Ovary (tissue), 9 donors: ENCODE results near the gene TMX4. TPM values are rescaled to one million over a fixed set of nuclear protein-coding genes. Genes with fewer than 3 reads are reported as not detected.

ENCODE experiments used
- DNase-seq, 5 donors: peaks; one replicate each; pipeline ENCODE4 v3.0.0-alpha.2; 2019 to 2020
- H3K27ac ChIP-seq, 2 donors: fragments of 200-600 bp; one replicate each; pipeline versions ENCODE4 v1.5.1 to v1.8.0; 2019 to 2022
- H3K27me3 ChIP-seq: fragments of 200-600 bp; one replicate; pipeline ENCODE4 v1.8.0; 2022
- H3K36me3 ChIP-seq: fragments of 200-600 bp; sonication (generic); one replicate; pipeline ENCODE4 v1.5.1; 2019
- H3K4me1 ChIP-seq: one replicate; pipeline ENCODE4 v1.8.1; 2013; ENCODE audit warnings: mild to moderate bottlenecking, moderate library complexity; ENCODE audit not compliant: insufficient read depth
- H3K4me3 ChIP-seq: fragments of 200-600 bp; sonication (generic); one replicate; pipeline ENCODE4 v1.5.1; 2017
- H3K9me3 ChIP-seq, 2 donors: fragments of 200-600 bp in 1 of 2; sonication (generic) in 1 of 2; one replicate each; pipeline versions ENCODE4 v1.5.1 to v1.8.1; 2013 to 2019; ENCODE audit warnings: mild to moderate bottlenecking in 1 of 2, moderate library complexity in 1 of 2
- EP300 ChIP-seq: sonication (generic); formaldehyde crosslinking; IDR thresholded peaks from one replicate; pipeline ENCODE4 v1.6.1; 2017; ENCODE audit warnings: antibody characterized with exemption
- POLR2A ChIP-seq: fragments of 450-650 bp; IDR thresholded peaks from one replicate; pipeline ENCODE4 v1.6.1; 2017; ENCODE audit warnings: antibody characterized with exemption, mild to moderate bottlenecking, moderate library complexity
- WGBS, 3 donors: extraction: QIAGEN DNeasy Blood & Tissue Kit in 1 of 3; methylation state at CpG; one replicate each; pipeline versions ENCODE4 v1.1.5 to v1.1.7; 2013 to 2017; 5-methylcytosine and 5-hydroxymethylcytosine counted together
- intact Hi-C, 4 donors: fragments of 100-400 bp; cut with DNase I; formaldehyde crosslinking; loops; one replicate each; pipeline versions ENCODE4 v1.11.0 to v1.15.1; 2022 to 2023
- polyA plus RNA-seq, 2 donors: library from polyadenylated mRNA; stranded (reverse); fragments of 200-250 nt in 1 of 2; fragments of 350-450 nt in 1 of 2; fragmentation: Illumina TruSeq in 1 of 2; extraction: RNeasy Lipid Tissue Mini Kit (QIAGEN cat#74804) in 1 of 2; gene quantifications; one replicate each; pipeline ENCODE4 v1.2.3, GENCODE V29; 2013 to 2014
- total RNA-seq, 7 donors: library from RNA; depleted of rRNA in 2 of 7; stranded (reverse); fragments of >200 nt in 2 of 7; fragmentation: NEBNext Ultra II Directional in 3 of 7; extraction: Animal tissue kit (Norgen Biotek cat#: 25700) in 3 of 7; gene quantifications; one replicate each; pipeline versions ENCODE4 v1.1.0 to v1.2.4, GENCODE V29; 2016 to 2023
- TF ChIP-seq, protein P1 (sequence below), 3 donors: fragments of 450-650 bp in 2 of 3; fragments of 200-600 bp in 1 of 3; IDR thresholded peaks; one replicate each; pipeline versions ENCODE4 v1.5.1 to v1.8.0; 2016 to 2022; ENCODE audit warnings: antibody characterized with exemption in 3 of 3, mild to moderate bottlenecking in 1 of 3
- donor health status: DM: no; HTN: no; CAD: no; lungs with moderate emphysema.
- donor health status: DM: no; HTN: no; CAD: no.
- donor health status: Bipolar disorder and iron deficiency.
- donor health status: DM: yes; HTN: yes; CAD: no.
- donor health status: DM: no; HTN: no; CAD: no.
- donor health status: DM: yes; HTN: yes; CAD: no.

TMX4 gene
- total and polyA plus RNA-seq, 9 donors, result 26.6 to 103 (median 66.9) TPM

DNA sequence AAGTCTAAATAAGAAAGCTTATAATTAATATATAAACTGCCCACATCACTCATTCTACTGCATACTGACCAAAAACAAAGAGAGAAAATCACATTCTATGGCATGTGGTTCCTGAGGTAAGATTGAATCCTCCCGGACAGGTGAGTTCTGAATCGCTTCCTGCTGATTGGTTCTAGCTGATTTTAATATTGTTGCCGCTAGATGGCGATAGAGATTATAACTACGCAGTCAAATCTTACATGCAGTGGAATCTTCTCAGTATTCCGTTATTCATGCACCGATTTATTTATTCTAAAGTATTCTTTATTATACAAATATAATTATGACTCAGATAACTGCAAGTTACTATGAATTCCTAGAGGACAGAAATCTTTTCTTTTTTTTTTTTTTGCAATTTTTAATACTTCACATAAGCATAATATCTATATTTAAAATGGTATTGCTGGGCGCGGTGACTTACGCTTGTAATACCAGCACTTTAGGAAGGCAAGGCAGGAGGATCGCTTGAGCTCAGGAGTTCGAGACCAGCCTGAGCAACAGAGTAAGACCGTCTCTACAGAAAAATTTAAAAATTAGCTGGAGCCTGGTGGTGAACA, 24.2 kb upstream of the TMX4 start:
- Histone ChIP-seq H3K4me3 (no peak overlapping the region), H3K4me1 (no peaks in the 10 kb centered on the region), H3K27me3 (no peaks in the 10 kb centered on the region), H3K27ac (no peak overlapping the region), H3K9me3 (no peaks in the 10 kb centered on the region), H3K36me3 (no peaks in the 10 kb centered on the region)
- no peak for TF ChIP-seq EP300
- TF ChIP-seq, protein P1, sequence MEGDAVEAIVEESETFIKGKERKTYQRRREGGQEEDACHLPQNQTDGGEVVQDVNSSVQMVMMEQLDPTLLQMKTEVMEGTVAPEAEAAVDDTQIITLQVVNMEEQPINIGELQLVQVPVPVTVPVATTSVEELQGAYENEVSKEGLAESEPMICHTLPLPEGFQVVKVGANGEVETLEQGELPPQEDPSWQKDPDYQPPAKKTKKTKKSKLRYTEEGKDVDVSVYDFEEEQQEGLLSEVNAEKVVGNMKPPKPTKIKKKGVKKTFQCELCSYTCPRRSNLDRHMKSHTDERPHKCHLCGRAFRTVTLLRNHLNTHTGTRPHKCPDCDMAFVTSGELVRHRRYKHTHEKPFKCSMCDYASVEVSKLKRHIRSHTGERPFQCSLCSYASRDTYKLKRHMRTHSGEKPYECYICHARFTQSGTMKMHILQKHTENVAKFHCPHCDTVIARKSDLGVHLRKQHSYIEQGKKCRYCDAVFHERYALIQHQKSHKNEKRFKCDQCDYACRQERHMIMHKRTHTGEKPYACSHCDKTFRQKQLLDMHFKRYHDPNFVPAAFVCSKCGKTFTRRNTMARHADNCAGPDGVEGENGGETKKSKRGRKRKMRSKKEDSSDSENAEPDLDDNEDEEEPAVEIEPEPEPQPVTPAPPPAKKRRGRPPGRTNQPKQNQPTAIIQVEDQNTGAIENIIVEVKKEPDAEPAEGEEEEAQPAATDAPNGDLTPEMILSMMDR (IDR thresholded peaks at IDR 0.05), result peak; percentile 54 to 72 (median 56)
- TF ChIP-seq POLR2A, result no peak
- 29 to 33% (median 31%) methylated on average over 13 of the region's 13 CpGs for WGBS, 3 donors
- no peak for DNase-seq
- intact Hi-C loops, result loop anchor here in 3 of 4 donors (5.0 to 10.0 kb wide), 3 partner anchors 344 to 681 kb away; no protein-coding TSS in a partner anchor

DNA sequence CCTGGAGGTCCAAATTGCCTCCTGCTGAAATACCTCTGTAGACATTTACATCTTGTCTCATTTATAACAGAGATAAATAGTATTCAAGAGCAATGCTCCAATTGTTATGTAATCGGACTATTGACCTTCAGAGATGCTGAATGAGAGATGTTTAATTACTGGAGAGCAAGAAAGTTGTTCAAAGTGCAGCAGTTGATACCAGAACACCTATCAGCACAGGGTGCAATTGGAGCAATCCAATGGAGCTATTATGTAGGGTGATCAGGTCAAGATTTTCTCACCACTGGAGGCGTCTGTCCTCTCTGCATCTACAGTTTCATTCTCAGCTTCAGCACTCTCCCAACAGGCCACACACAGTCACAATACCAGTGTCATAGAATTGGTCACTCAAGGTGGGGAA, 19.5 kb upstream of the TMX4 start:
- intact Hi-C loops, result no loop called here
- 76 to 85% (median 77%) methylated on average over 2 of the region's 2 CpGs for WGBS, 3 donors

DNA sequence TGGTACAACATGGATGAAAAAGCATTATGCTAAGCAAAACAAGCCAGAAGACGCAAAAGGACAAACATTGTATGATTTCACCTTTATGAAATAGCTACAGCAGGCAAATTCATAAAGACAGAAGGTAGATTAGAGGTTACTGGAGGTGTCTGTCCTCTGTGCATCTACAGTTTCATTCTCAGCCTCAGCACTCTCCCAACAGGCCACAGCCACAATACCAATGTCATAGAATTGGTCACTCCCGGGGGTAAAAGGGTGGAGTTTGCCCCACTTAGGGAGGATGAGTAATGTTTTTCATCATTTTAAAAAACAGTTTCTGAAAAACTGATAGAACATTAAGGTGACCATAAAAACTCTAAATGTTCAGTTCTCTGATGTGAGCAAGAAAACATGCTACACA, 17.2 kb upstream of the TMX4 start:
- H3K27me3 ChIP-seq, result no peaks in the 10 kb centered on the region
- no peak for TF ChIP-seq EP300
- TF ChIP-seq, protein P1 (IDR thresholded peaks at IDR 0.05), result no peak
- TF ChIP-seq POLR2A, result no peak

More for the DNA sequence above, 19.5 kb upstream of the TMX4 start:
- Histone ChIP-seq H3K27ac (no peak overlapping the region), H3K36me3 (no peaks in the 10 kb centered on the region), H3K4me3 (no peak overlapping the region), H3K4me1 (no peaks in the 10 kb centered on the region), H3K27me3 (no peaks in the 10 kb centered on the region), H3K9me3 (no peaks in the 10 kb centered on the region)
- TF ChIP-seq POLR2A, result no peak
- TF ChIP-seq EP300, result no peak
- TF ChIP-seq, protein P1 (IDR thresholded peaks at IDR 0.05), result no peak
- DNase-seq, result no peak

DNA sequence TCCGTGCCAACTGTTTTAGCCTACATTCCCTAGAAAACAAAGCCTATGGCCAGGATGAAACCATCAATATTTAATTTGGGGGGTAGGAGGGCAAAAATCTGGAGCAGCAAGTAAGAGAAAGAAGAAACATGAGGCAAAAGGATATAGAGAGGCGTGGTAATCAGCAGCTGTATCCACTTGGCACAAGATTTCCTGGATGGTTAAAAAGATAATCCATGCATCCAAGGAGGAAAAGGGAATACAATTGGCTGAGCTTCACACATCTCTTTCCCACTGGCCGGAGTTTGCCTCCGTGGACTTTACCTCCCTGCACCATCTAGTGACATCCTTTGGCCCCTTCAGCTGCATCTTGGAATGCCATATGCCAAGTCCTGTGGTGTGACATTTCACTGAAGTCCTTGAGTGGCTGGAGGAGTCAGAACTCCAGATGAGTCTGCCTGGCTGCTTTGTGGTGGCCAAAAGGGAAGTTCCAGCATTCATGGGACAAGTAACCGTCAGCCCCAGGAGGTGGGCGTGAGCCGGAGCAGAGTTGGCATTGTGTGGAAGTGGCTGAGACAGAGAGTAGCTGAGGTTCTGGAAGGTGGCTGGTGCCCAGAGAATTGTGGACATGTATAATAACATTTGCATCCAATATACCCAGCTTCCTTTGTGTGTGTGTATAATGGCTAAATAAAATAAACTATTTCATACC, 13.7 kb upstream of the TMX4 start:
- DNase-seq, result no peak
- H3K4me1 ChIP-seq, result no peaks in the 10 kb centered on the region
- H3K4me3 ChIP-seq, result no peak overlapping the region
- no peaks in the 10 kb centered on the region for H3K9me3 ChIP-seq
- intact Hi-C loops, result no loop called here
- TF ChIP-seq, protein P1 (IDR thresholded peaks at IDR 0.05), result no peak
- TF ChIP-seq POLR2A, result no peak
- TF ChIP-seq EP300, result no peak
- no peak overlapping the region for H3K27ac ChIP-seq
- H3K27me3 ChIP-seq, result no peaks in the 10 kb centered on the region
- 87 to 93% (median 91%) methylated on average over 7 of the region's 7 CpGs for WGBS, 3 donors
- no peaks in the 10 kb centered on the region for H3K36me3 ChIP-seq

More for the DNA sequence above, 17.2 kb upstream of the TMX4 start:
- WGBS, 3 donors, result 93 to 95% (median 95%) methylated on average over 2 of the region's 2 CpGs
- intact Hi-C loops, result no loop called here
- H3K4me3 ChIP-seq, result no peak overlapping the region
- H3K27ac ChIP-seq, result no peak overlapping the region
- no peaks in the 10 kb centered on the region for H3K36me3 ChIP-seq
- DNase-seq, result no peak
- no peaks in the 10 kb centered on the region for H3K4me1 ChIP-seq
- no peaks in the 10 kb centered on the region for H3K9me3 ChIP-seq
